Measurements from ENCODE around the gene SLC4A7. TPM values are rescaled to one million over a fixed set of nuclear protein-coding genes. Genes with fewer than 3 reads are reported as not detected.

Gene SLC4A7
- total RNA-seq, 1 donor, result 281 TPM

GRCh38 chr3:27464646-27465045, 19.5 kb downstream of the SLC4A7 start:
- Histone ChIP-seq H3K4me1 (ENCODE audit: insufficient read depth, low read length) (peaks cover 3% of the 10 kb centered on the region), H3K9me3 (ENCODE audit: low read depth, low read length) (no peaks in the 10 kb centered on the region), H2AFZ (ENCODE audit: low read length) (no peak overlapping the region), H3K79me2 (ENCODE audit: insufficient read depth, low read length) (peaks cover 99% of the 10 kb centered on the region), H3K4me3 (ENCODE audit: insufficient read depth, low read length) (no peak overlapping the region), H3K27ac (ENCODE audit: low read depth, low read length) (no peak overlapping the region), H4K20me1 (ENCODE audit: insufficient read depth, low read length) (peaks cover 52% of the 10 kb centered on the region), H3K36me3 (ENCODE audit: insufficient read depth, low read length) (peaks cover 19% of the 10 kb centered on the region), H3K27me3 (ENCODE audit: insufficient read depth, low read length) (no peaks in the 10 kb centered on the region), H3K4me2 (ENCODE audit: insufficient read depth, low read length) (no peak overlapping the region)
- DNase-seq (ENCODE audit: insufficient read length, low spot score, missing footprints), result no peak
- TF ChIP-seq CTCF (IDR thresholded peaks at IDR 0.05; ENCODE audit: extremely low read depth, low read depth, low read length), result no peak

GRCh38 chr3:27462228-27462627, 22.0 kb downstream of the SLC4A7 start:
- Histone ChIP-seq H3K27ac (ENCODE audit: low read depth, low read length) (no peak overlapping the region), H4K20me1 (ENCODE audit: insufficient read depth, low read length) (peaks cover 48% of the 10 kb centered on the region), H2AFZ (ENCODE audit: low read length) (no peak overlapping the region), H3K4me1 (ENCODE audit: insufficient read depth, low read length) (peaks cover 9% of the 10 kb centered on the region), H3K9me3 (ENCODE audit: low read depth, low read length) (no peaks in the 10 kb centered on the region), H3K4me3 (ENCODE audit: insufficient read depth, low read length) (no peak overlapping the region), H3K79me2 (ENCODE audit: insufficient read depth, low read length) (peaks cover 98% of the 10 kb centered on the region), H3K27me3 (ENCODE audit: insufficient read depth, low read length) (no peaks in the 10 kb centered on the region), H3K4me2 (ENCODE audit: insufficient read depth, low read length) (no peak overlapping the region), H3K36me3 (ENCODE audit: insufficient read depth, low read length) (peaks cover 15% of the 10 kb centered on the region)
- no peak for DNase-seq (ENCODE audit: insufficient read length, low spot score, missing footprints)
- TF ChIP-seq CTCF (IDR thresholded peaks at IDR 0.05; ENCODE audit: extremely low read depth, low read depth, low read length), result no peak

GRCh38 chr3:27458929-27459328, 25.3 kb downstream of the SLC4A7 start:
- H3K27me3 ChIP-seq (ENCODE audit: insufficient read depth, low read length), result no peaks in the 10 kb centered on the region
- H2AFZ ChIP-seq (ENCODE audit: low read length), result no peak overlapping the region
- H3K27ac ChIP-seq (ENCODE audit: low read depth, low read length), result no peak overlapping the region
- no peak for DNase-seq (ENCODE audit: insufficient read length, low spot score, missing footprints)
- peaks cover 95% of the 10 kb centered on the region for H3K79me2 ChIP-seq (ENCODE audit: insufficient read depth, low read length)
- no peaks in the 10 kb centered on the region for H3K9me3 ChIP-seq (ENCODE audit: low read depth, low read length)
- H3K4me1 ChIP-seq (ENCODE audit: insufficient read depth, low read length), result peaks cover 15% of the 10 kb centered on the region
- no peak for TF ChIP-seq CTCF (IDR thresholded peaks at IDR 0.05; ENCODE audit: extremely low read depth, low read depth, low read length)
- peaks cover 10% of the 10 kb centered on the region for H3K36me3 ChIP-seq (ENCODE audit: insufficient read depth, low read length)
- H3K4me2 ChIP-seq (ENCODE audit: insufficient read depth, low read length), result no peak overlapping the region
- no peak overlapping the region for H3K4me3 ChIP-seq (ENCODE audit: insufficient read depth, low read length)
- peaks cover 47% of the 10 kb centered on the region for H4K20me1 ChIP-seq (ENCODE audit: insufficient read depth, low read length)

GRCh38 chr3:27456554-27456953, 27.6 kb downstream of the SLC4A7 start:
- no peak overlapping the region for H2AFZ ChIP-seq (ENCODE audit: low read length)
- no peak overlapping the region for H3K27ac ChIP-seq (ENCODE audit: low read depth, low read length)
- H3K9me3 ChIP-seq (ENCODE audit: low read depth, low read length), result no peaks in the 10 kb centered on the region
- peaks cover 26% of the 10 kb centered on the region for H3K4me1 ChIP-seq (ENCODE audit: insufficient read depth, low read length)
- H3K4me2 ChIP-seq (ENCODE audit: insufficient read depth, low read length), result no peak overlapping the region
- no peaks in the 10 kb centered on the region for H3K27me3 ChIP-seq (ENCODE audit: insufficient read depth, low read length)
- no peaks in the 10 kb centered on the region for H3K36me3 ChIP-seq (ENCODE audit: insufficient read depth, low read length)
- peaks cover 95% of the 10 kb centered on the region for H3K79me2 ChIP-seq (ENCODE audit: insufficient read depth, low read length)
- no peak overlapping the region for H3K4me3 ChIP-seq (ENCODE audit: insufficient read depth, low read length)
- DNase-seq (ENCODE audit: insufficient read length, low spot score, missing footprints), result no peak
- H4K20me1 ChIP-seq (ENCODE audit: insufficient read depth, low read length), result peaks cover 32% of the 10 kb centered on the region
- no peak for TF ChIP-seq CTCF (IDR thresholded peaks at IDR 0.05; ENCODE audit: extremely low read depth, low read depth, low read length)
